HEK293 (cell line): ENCODE data around the gene MAMDC2.

ENCODE experiments used
- CTCF ChIA-PET: fragments of 350-600 bp; formaldehyde crosslinking; extraction: SDS; loops from one replicate; lab custom pipeline; 2021; ENCODE audit warnings: antibody characterized with exemption; lab: Yijun Ruan, JAX
- POLR2A ChIA-PET: fragments of 300-600 bp; formaldehyde crosslinking; extraction: SDS; loops from one replicate; lab custom pipeline; 2020; ENCODE audit warnings: antibody characterized with exemption, inconsistent platforms; lab: Yijun Ruan, JAX
- H3K27ac ChIP-seq: fragments of 200-500 bp; sonication (Bioruptor generic); 2 replicates; pipeline ENCODE4 v1.5.1; 2014; ENCODE audit warnings: low read depth, low read length, control low read depth, inconsistent platforms; ENCODE audit errors: extremely low read depth
- H3K36me3 ChIP-seq, 2 experiments: fragments of 200-500 bp in 1 of 2; sonication (Bioruptor generic) in 1 of 2; 1 replicate in 1 of 2; 2 replicates in 1 of 2; pipeline ENCODE4 v1.5.1; 2014 to 2017; ENCODE audit warnings: inconsistent platforms in 2 of 2, low read length in 2 of 2; ENCODE audit not compliant: control insufficient read depth in 2 of 2, insufficient read depth in 1 of 2
- H3K4me1 ChIP-seq: fragments of 200-500 bp; sonication (Bioruptor generic); 2 replicates; pipeline ENCODE4 v1.5.1; 2014; ENCODE audit warnings: mild to moderate bottlenecking, low read length, inconsistent platforms; ENCODE audit not compliant: control insufficient read depth, insufficient read depth
- H3K4me3 ChIP-seq: 2 replicates; pipeline ENCODE4 v1.5.1; 2011; ENCODE audit warnings: low read depth, mild to moderate bottlenecking, control low read depth, low read length, moderate library complexity
- H3K9me3 ChIP-seq: fragments of 200-500 bp; sonication (Bioruptor generic); 2 replicates; pipeline ENCODE4 v1.5.1; 2014; ENCODE audit warnings: low read depth, low read length, inconsistent platforms; ENCODE audit not compliant: control insufficient read depth, insufficient read depth
- EGR2 ChIP-seq: fragments of 450-650 bp; formaldehyde crosslinking; IDR thresholded peaks from 2 replicates; pipeline ENCODE4 v1.5.1; 2016; ENCODE audit warnings: low read depth, missing biosample characterization, missing genetic modification characterization
- HOXC10 ChIP-seq: sonication (generic); formaldehyde crosslinking; IDR thresholded peaks from 2 replicates; pipeline ENCODE4 v1.8.1; 2023; ENCODE audit warnings: mild to moderate bottlenecking, missing genetic modification reagents
- ZNF132 ChIP-seq: fragments of 450-650 bp; formaldehyde crosslinking; IDR thresholded peaks from 2 replicates; pipeline ENCODE4 v1.5.1; 2017; ENCODE audit warnings: missing biosample characterization, missing genetic modification characterization, borderline replicate concordance
- ZNF19 ChIP-seq: fragments of 450-650 bp; formaldehyde crosslinking; IDR thresholded peaks from 2 replicates; pipeline ENCODE4; 2016; ENCODE audit warnings: missing biosample characterization, missing genetic modification characterization, low read depth
- ZNF239 ChIP-seq: fragments of 450-650 bp; formaldehyde crosslinking; IDR thresholded peaks from 2 replicates; pipeline ENCODE4 v1.5.1; 2016; ENCODE audit warnings: missing biosample characterization, missing genetic modification characterization
- ZNF280D ChIP-seq: fragments of 450-650 bp; formaldehyde crosslinking; IDR thresholded peaks from 2 replicates; pipeline ENCODE4 v1.5.1; 2016; ENCODE audit warnings: missing biosample characterization, missing genetic modification characterization
- ZNF354C ChIP-seq: fragments of 450-650 bp; formaldehyde crosslinking; IDR thresholded peaks from 2 replicates; pipeline ENCODE4 v1.5.1; 2016; ENCODE audit warnings: missing biosample characterization, missing genetic modification characterization, low read depth, borderline replicate concordance
- ZNF510 ChIP-seq: fragments of 450-650 bp; formaldehyde crosslinking; IDR thresholded peaks from 2 replicates; pipeline ENCODE4 v1.5.1; 2018; ENCODE audit warnings: mild to moderate bottlenecking, missing genetic modification characterization, missing biosample characterization; ENCODE audit not compliant: insufficient replicate concordance
- ZNF610 ChIP-seq: fragments of 450-650 bp; formaldehyde crosslinking; IDR thresholded peaks from 2 replicates; pipeline ENCODE4 v1.5.1; 2016; ENCODE audit warnings: missing biosample characterization, missing genetic modification characterization, borderline replicate concordance
- ZNF692 ChIP-seq: fragments of 450-650 bp; formaldehyde crosslinking; IDR thresholded peaks from 2 replicates; pipeline ENCODE4 v1.5.1; 2016; ENCODE audit warnings: missing biosample characterization, missing genetic modification characterization
- ZNF701 ChIP-seq: fragments of 450-650 bp; formaldehyde crosslinking; IDR thresholded peaks from 2 replicates; pipeline ENCODE4 v1.5.1; 2016; ENCODE audit warnings: missing biosample characterization, missing genetic modification characterization
- ZNF776 ChIP-seq: fragments of 450-650 bp; formaldehyde crosslinking; IDR thresholded peaks from 2 replicates; pipeline ENCODE4 v1.5.0; 2017; ENCODE audit warnings: missing biosample characterization, missing genetic modification characterization, borderline replicate concordance
- ZSCAN16 ChIP-seq: fragments of 450-650 bp; formaldehyde crosslinking; IDR thresholded peaks from 2 replicates; pipeline ENCODE4 v1.5.1; 2016; ENCODE audit warnings: missing biosample characterization, missing genetic modification characterization
- TF ChIP-seq, protein P1 (sequence below): fragments of 450-650 bp; formaldehyde crosslinking; IDR thresholded peaks from 2 replicates; pipeline ENCODE4 v1.5.1; 2016; ENCODE audit warnings: missing biosample characterization, missing genetic modification characterization
- TF ChIP-seq, protein P2 (sequence below): fragments of 450-650 bp; formaldehyde crosslinking; IDR thresholded peaks from 2 replicates; pipeline ENCODE4 v1.5.1; 2016; ENCODE audit warnings: missing biosample characterization, missing genetic modification characterization
- TF ChIP-seq, protein P3 (sequence below): fragments of 450-650 bp; formaldehyde crosslinking; IDR thresholded peaks from 2 replicates; pipeline ENCODE4 v1.5.1; 2016; ENCODE audit warnings: missing biosample characterization, missing genetic modification characterization

Gene MAMDC2

DNA sequence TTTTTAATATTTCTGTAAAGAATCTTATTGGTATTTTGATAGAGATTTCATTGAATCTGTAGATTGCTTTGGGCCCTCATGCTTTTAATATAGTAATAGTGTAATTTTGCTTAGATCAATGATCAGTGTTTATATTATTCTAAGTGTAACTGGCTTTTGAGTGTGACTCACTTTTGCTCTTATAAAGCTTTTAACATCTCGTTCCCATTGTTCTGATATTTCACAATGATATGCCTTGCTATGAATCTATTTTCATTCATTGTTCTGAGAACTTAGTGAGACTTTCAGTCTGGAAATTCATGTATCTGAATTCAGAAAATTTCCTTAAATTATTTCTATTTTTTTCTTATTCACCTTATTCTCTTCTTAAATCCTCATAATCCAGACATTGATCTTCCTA is 13.5 kb upstream of the MAMDC2 start:
- H3K4me1 ChIP-seq, result no peaks in the 10 kb centered on the region
- H3K4me3 ChIP-seq, result no peak overlapping the region
- no peaks in the 10 kb centered on the region for H3K36me3 ChIP-seq
- TF ChIP-seq, protein P1, sequence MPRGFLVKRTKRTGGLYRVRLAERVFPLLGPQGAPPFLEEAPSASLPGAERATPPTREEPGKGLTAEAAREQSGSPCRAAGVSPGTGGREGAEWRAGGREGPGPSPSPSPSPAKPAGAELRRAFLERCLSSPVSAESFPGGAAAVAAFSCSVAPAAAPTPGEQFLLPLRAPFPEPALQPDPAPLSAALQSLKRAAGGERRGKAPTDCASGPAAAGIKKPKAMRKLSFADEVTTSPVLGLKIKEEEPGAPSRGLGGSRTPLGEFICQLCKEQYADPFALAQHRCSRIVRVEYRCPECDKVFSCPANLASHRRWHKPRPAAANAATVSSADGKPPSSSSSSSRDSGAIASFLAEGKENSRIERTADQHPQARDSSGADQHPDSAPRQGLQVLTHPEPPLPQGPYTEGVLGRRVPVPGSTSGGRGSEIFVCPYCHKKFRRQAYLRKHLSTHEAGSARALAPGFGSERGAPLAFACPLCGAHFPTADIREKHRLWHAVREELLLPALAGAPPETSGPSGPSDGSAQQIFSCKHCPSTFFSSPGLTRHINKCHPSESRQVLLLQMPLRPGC (tag by site-specific recombination), result no peak
- TF ChIP-seq ZNF19 (tag by site-specific recombination), result no peak
- no peak for TF ChIP-seq ZNF610 (tag by site-specific recombination)
- TF ChIP-seq ZNF776 (tag by site-specific recombination), result no peak
- TF ChIP-seq ZNF510 (tag by site-specific recombination), result no peak
- TF ChIP-seq ZNF239 (tag by site-specific recombination), result no peak
- no peak for TF ChIP-seq ZSCAN16
- TF ChIP-seq HOXC10, result no peak
- no peak for TF ChIP-seq ZNF354C (tag by site-specific recombination)
- TF ChIP-seq ZNF701 (tag by site-specific recombination), result no peak
- TF ChIP-seq, protein P2, sequence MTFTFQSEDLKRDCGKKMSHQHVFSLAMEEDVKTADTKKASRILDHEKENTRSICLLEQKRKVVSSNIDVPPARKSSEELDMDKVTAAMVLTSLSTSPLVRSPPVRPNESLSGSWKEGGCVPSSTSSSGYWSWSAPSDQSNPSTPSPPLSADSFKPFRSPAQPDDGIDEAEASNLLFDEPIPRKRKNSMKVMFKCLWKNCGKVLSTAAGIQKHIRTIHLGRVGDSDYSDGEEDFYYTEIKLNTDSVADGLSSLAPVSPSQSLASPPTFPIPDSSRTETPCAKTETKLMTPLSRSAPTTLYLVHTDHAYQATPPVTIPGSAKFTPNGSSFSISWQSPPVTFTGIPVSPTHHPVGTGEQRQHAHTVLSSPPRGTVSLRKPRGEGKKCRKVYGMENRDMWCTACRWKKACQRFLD (tag by site-specific recombination), result no peak
- H3K9me3 ChIP-seq, result no peaks in the 10 kb centered on the region
- H3K27ac ChIP-seq, result no peak overlapping the region
- ChIA-PET POLR2A (no interaction called here), CTCF (no interaction called here)

DNA sequence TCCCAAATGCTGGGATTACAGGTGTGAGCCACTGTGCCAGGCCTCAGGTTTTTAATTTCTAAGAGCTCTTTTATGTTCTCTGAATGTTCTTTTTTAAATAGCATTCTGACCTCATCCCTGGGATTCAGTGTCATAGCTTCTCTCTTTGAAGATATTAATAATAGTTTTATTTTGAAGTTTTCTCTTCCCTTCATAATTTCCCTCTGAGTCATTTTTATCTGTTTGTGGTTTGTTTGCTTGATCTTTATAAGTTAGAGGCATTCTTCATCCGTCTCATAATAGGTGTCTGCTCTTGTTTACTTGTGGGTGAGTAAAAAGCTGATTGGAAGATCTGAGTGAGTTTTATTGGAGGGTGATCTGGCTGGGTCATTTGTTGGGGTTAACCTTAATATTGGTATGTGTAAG is 12.5 kb upstream of the MAMDC2 start:
- TF ChIP-seq EGR2 (tag by site-specific recombination) (no peak), ZNF132 (tag by site-specific recombination) (no peak), ZNF280D (tag by site-specific recombination) (no peak), ZNF692 (tag by site-specific recombination) (no peak)
- TF ChIP-seq, protein P3, sequence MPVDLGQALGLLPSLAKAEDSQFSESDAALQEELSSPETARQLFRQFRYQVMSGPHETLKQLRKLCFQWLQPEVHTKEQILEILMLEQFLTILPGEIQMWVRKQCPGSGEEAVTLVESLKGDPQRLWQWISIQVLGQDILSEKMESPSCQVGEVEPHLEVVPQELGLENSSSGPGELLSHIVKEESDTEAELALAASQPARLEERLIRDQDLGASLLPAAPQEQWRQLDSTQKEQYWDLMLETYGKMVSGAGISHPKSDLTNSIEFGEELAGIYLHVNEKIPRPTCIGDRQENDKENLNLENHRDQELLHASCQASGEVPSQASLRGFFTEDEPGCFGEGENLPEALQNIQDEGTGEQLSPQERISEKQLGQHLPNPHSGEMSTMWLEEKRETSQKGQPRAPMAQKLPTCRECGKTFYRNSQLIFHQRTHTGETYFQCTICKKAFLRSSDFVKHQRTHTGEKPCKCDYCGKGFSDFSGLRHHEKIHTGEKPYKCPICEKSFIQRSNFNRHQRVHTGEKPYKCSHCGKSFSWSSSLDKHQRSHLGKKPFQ, result no peak
- Histone ChIP-seq H3K4me1 (no peaks in the 10 kb centered on the region), H3K27ac (no peak overlapping the region), H3K4me3 (no peak overlapping the region), H3K9me3 (no peaks in the 10 kb centered on the region), H3K36me3 (no peaks in the 10 kb centered on the region)
- POLR2A ChIA-PET, result no interaction called here
- CTCF ChIA-PET, result interaction anchor here (0.7 to 1.4 kb wide), 3 partner anchors 10 to 82 kb away, joined by 3 to 4 read pairs (median 3); no protein-coding TSS in a partner anchor
